ENCODE results near the gene NKX1-2. TPM values are rescaled to one million over a fixed set of nuclear protein-coding genes. Genes with fewer than 3 reads are reported as not detected.
A peak's percentile ranks its signal among the peaks of the same experiment; 100 is the strongest.
"Not testable (repeated sequence)": the region's sequence is repeated elsewhere in the genome, so short reads cannot be mapped to it uniquely, and the experiment has no call there.

The NKX1-2 gene
- total RNA-seq, 1 experiment from 2014 or later: not detected

DNA sequence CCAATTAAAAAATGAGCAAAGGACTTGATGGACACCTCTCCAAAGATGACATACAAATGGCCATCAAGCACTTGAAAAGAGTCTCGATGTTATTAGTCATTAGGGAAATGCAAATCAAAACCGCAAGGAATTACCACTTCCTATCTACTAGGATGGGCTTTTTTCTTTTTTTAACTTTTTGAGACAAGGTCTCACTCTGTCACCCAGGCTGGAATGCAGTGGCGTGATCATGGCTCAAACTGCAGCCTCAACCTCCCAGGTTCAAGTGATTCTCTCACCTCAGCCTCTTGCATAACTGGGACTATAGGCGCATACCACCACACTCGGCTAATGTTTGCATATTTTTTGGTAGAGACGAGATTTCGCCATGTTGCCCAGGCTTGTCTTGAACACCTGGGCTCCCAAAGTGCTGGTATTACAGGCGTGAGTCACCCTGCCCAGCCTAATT lies 13.6 kb downstream of the NKX1-2 start:
- CTCF ChIA-PET: no interaction called here
- POLR2A ChIA-PET (ENCODE audit: low non-redundant PET): interaction anchor here (0.6 kb wide), 1 partner anchor 449 kb away, joined by 3 read pairs; no protein-coding TSS in a partner anchor
- peak; percentile 48 for DNase-seq (ENCODE audit: low spot score)
- Histone ChIP-seq H3K4me3 (ENCODE audit: low read depth, low read length, poor library complexity, severe bottlenecking) (no peak overlapping the region), H3K27ac (ENCODE audit: low read depth, low read length, poor library complexity, severe bottlenecking) (no peak overlapping the region), H3K4me1 (ENCODE audit: insufficient read depth, low read length, poor library complexity, severe bottlenecking) (no peaks in the 10 kb centered on the region), H3K36me3 (ENCODE audit: insufficient read depth, low read length, poor library complexity, severe bottlenecking) (no peaks in the 10 kb centered on the region), H3K9me3 (ENCODE audit: low read depth, low read length, poor library complexity, severe bottlenecking) (no peaks in the 10 kb centered on the region), H3K27me3 (replicated peaks; ENCODE audit: insufficient read depth, low read depth, low read length, poor library complexity) (peaks cover under 1% of the 10 kb centered on the region)
- intact Hi-C loops (cut with micrococcal nuclease; ENCODE audit: unreplicated experiment): no loop called here
- BruUV-seq (replicated peaks): no TSS peak
- no peak for TF ChIP-seq EZH2 (IDR thresholded peaks at IDR 0.05; ENCODE audit: borderline replicate concordance, low read depth, low read length, poor library complexity, severe bottlenecking)
- TF ChIP-seq CTCF (conservative IDR thresholded peaks at IDR 0.05; ENCODE audit: low read depth, low read length): no peak

DNA sequence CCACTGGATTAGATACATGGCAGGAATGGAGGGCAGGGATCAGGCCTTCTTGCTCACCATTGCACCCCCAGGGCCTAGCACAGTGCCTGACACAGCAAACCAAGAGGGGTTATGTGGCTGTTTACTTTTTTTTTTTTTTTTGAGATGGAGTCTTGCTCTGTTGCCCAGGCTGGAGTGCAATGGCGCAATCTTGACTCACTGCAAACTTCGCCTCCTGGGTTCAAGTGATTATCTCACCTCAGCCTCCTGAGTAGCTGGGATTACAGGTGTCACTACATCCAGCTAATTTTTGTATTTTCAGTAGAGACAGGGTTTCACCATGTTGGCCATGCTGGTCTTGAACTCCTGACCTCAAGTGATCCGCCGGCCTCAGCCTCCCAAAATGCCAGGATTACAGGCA lies 14.2 kb downstream of the NKX1-2 start:
- H3K27ac ChIP-seq (ENCODE audit: low read depth, low read length, poor library complexity, severe bottlenecking); H3K4me3 ChIP-seq (ENCODE audit: low read depth, low read length, poor library complexity, severe bottlenecking); H3K4me1 ChIP-seq (ENCODE audit: insufficient read depth, low read length, poor library complexity, severe bottlenecking); BruUV-seq (replicated peaks); H3K36me3 ChIP-seq (ENCODE audit: insufficient read depth, low read length, poor library complexity, severe bottlenecking); DNase-seq (ENCODE audit: low spot score); CTCF ChIA-PET; H3K27me3 ChIP-seq (replicated peaks; ENCODE audit: insufficient read depth, low read depth, low read length, poor library complexity); intact Hi-C loops (cut with micrococcal nuclease; ENCODE audit: unreplicated experiment); H3K9me3 ChIP-seq (ENCODE audit: low read depth, low read length, poor library complexity, severe bottlenecking): not testable (repeated sequence)
- POLR2A ChIA-PET (ENCODE audit: low non-redundant PET): interaction anchor here (0.6 kb wide), 1 partner anchor 448 kb away, joined by 3 read pairs; no protein-coding TSS in a partner anchor

GRCh38 chr10:124433461-124433860 lies 16.4 kb downstream of the NKX1-2 start:
- intact Hi-C loops (cut with micrococcal nuclease; ENCODE audit: unreplicated experiment): no loop called here
- H3K4me1 ChIP-seq (ENCODE audit: insufficient read depth, low read length, poor library complexity, severe bottlenecking): no peaks in the 10 kb centered on the region
- H3K9me3 ChIP-seq (ENCODE audit: low read depth, low read length, poor library complexity, severe bottlenecking): no peaks in the 10 kb centered on the region
- H3K27ac ChIP-seq (ENCODE audit: low read depth, low read length, poor library complexity, severe bottlenecking): no peak overlapping the region
- TF ChIP-seq CTCF (conservative IDR thresholded peaks at IDR 0.05; ENCODE audit: low read depth, low read length): no peak
- no peak for TF ChIP-seq EZH2 (IDR thresholded peaks at IDR 0.05; ENCODE audit: borderline replicate concordance, low read depth, low read length, poor library complexity, severe bottlenecking)
- ChIA-PET CTCF (interaction anchor here (0.6 kb wide), 1 partner anchor 21 kb away, joined by 6 read pairs; no protein-coding TSS in a partner anchor), POLR2A (ENCODE audit: low non-redundant PET) (no interaction called here)
- no TSS peak for BruUV-seq (replicated peaks)
- no peak overlapping the region for H3K4me3 ChIP-seq (ENCODE audit: low read depth, low read length, poor library complexity, severe bottlenecking)
- H3K27me3 ChIP-seq (replicated peaks; ENCODE audit: insufficient read depth, low read depth, low read length, poor library complexity): peaks cover 20% of the 10 kb centered on the region
- DNase-seq (ENCODE audit: low spot score): no peak
- H3K36me3 ChIP-seq (ENCODE audit: insufficient read depth, low read length, poor library complexity, severe bottlenecking): no peaks in the 10 kb centered on the region

DNA sequence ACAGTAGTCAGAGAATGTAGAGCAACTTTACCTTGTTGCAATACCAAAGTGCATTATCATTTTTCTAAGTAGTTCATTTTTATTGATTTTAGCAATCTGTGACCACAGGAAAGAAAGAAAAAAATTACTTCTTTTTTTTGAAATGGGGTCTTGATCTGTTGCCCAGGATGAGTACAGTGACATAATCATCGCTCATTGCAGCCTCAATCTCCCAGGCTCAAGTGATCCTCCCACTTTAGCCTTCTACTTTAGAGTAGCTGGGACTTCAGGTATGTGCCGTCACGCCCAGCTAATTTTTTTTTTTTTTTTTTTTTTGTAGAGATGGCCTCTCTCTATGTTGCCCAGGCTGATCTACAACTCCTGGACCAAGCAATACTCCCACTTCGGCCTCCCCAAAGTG lies 19.8 kb downstream of the NKX1-2 start:
- H3K4me3 ChIP-seq (ENCODE audit: low read depth, low read length, poor library complexity, severe bottlenecking): no peak overlapping the region
- no peaks in the 10 kb centered on the region for H3K36me3 ChIP-seq (ENCODE audit: insufficient read depth, low read length, poor library complexity, severe bottlenecking)
- intact Hi-C loops (cut with micrococcal nuclease; ENCODE audit: unreplicated experiment): no loop called here
- CTCF ChIA-PET: no interaction called here
- POLR2A ChIA-PET (ENCODE audit: low non-redundant PET): no interaction called here
- H3K27me3 ChIP-seq (replicated peaks; ENCODE audit: insufficient read depth, low read depth, low read length, poor library complexity): peaks cover 44% of the 10 kb centered on the region
- no peaks in the 10 kb centered on the region for H3K4me1 ChIP-seq (ENCODE audit: insufficient read depth, low read length, poor library complexity, severe bottlenecking)
- no peaks in the 10 kb centered on the region for H3K9me3 ChIP-seq (ENCODE audit: low read depth, low read length, poor library complexity, severe bottlenecking)
- DNase-seq (ENCODE audit: low spot score): no peak
- no peak overlapping the region for H3K27ac ChIP-seq (ENCODE audit: low read depth, low read length, poor library complexity, severe bottlenecking)
- TF ChIP-seq CTCF (conservative IDR thresholded peaks at IDR 0.05; ENCODE audit: low read depth, low read length): no peak
- TF ChIP-seq EZH2 (IDR thresholded peaks at IDR 0.05; ENCODE audit: borderline replicate concordance, low read depth, low read length, poor library complexity, severe bottlenecking): no peak
- no TSS peak for BruUV-seq (replicated peaks)
